A172 (cell line): Measurements from ENCODE around the gene KRTAP5-6. TPM values are rescaled to one million over a fixed set of nuclear protein-coding genes. Genes with fewer than 3 reads are reported as not detected.
A peak's percentile ranks its signal among the peaks of the same experiment; 100 is the strongest.
"Not testable (repeated sequence)": the region's sequence is repeated elsewhere in the genome, so short reads cannot be mapped to it uniquely, and the experiment has no call there.

Experiments used
- DNase-seq: peaks from one replicate; pipeline ENCODE4 v3.0.0-alpha.2; 2015; ENCODE audit warnings: low spot score
- total RNA-seq: library from RNA; depleted of rRNA; stranded (reverse); fragments of >200 nt; shearing (Covaris generic); gene quantifications from 2 replicates; pipeline ENCODE4 v1.2.3, GENCODE V29; 2014

Gene KRTAP5-6
- total RNA-seq, 1 experiment from 2014 or later = not detected

DNA sequence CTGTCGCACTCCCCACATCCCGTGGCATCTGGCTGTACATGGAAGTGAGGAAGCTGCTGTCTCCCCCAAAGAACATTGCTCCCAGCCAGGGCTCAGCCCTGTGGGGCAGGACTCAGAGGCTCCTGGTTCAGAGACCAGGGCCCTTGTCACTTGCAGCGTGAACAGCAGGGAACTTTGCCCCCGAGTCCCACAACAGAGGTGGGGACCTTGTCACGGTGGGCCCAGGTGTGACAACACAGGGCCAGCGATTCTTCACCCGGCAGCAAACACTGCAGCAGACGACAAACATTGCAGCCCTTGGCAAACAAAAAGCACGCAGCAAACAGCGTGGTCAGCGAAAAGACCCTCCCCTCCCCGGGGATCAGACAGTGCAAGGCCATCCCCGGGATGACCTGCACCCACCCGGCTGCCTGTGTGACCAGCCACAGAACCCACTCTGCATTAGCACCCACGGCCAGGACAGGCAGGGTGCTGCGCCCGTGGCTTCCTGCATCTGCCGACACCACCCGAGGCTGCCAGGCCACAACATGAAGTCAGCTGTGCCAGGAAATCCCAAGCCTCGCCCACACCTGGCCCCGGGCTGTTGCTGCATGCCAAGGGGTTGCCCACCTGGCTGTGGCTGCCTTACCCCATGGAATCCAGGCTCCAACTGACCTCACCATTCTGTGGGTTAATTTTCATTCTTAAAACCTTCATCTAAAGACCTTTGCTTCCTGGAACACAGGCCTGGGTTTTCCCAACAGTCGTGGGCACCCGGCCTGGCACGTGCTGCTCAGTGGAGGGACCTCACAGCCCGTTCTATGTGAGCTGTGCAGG lies 35.3 kb upstream of the KRTAP5-6 start:
- not testable (repeated sequence) for DNase-seq

DNA sequence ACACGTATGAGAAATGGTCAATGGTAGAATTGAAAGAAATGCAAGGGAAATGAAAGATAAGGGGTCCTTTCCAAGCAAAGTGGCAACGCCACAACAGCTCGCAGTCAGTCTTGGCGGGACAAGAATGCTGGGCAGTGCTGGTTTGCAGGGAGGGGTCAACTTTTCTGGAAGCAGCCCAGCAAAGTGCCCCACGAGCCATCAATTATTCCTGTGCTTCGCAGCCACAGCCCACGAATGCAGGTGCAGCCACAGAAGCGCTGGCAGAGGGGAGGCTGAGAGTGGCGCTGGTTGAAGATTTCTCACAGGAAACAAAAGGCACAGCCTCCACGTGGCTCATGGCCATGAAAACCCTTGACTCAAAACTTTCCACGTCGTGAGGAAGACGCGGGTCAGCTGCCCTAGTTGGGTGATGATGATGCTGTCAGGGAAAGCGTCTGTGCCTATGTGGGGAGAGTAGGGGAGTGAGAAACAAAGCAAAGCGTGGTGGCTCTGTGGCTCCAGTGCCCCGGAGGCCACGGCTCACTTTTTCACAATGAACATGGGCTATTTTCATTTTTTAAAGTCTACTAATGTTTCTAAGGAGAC lies 34.2 kb upstream of the KRTAP5-6 start:
- not testable (repeated sequence) for DNase-seq

GRCh38 chr11:1665313-1665712 lies 31.7 kb upstream of the KRTAP5-6 start:
- DNase-seq = no peak

DNA sequence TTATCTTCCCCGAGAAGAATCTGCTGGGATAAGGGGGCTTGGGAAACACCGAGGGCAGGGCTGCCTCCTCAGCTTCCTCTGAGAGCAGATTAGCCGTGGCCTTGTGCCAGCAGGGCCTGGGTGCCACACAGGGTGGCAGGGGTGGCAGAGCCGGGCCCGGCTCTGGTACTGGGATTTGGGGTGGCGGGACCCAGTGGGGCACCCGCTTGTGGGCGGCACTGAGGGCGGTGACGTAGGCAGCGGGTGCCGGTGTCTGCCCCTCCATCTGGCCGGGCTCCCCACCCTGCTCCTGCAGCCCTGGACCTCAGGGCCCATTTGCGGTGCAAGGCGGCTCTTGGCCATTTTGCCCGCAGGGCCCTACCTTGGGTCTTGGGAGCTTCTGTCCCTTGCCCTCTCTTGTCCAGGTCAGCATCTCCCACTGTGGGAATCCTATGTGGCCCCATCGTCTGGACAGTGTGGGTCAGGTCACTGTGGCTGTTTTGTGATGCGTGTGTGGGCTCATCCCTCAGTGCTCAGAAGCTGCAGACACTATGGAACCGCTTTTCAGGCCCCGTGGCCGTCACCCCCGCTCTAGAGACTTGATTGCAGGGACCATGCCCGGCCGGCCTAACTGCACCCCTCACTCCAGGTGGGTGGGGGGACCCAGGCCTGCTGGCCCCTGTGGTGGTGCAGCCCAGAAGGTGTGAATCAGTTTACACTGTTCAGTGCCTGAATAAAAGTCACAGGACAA lies 29.7 kb upstream of the KRTAP5-6 start:
- DNase-seq = no peak

DNA sequence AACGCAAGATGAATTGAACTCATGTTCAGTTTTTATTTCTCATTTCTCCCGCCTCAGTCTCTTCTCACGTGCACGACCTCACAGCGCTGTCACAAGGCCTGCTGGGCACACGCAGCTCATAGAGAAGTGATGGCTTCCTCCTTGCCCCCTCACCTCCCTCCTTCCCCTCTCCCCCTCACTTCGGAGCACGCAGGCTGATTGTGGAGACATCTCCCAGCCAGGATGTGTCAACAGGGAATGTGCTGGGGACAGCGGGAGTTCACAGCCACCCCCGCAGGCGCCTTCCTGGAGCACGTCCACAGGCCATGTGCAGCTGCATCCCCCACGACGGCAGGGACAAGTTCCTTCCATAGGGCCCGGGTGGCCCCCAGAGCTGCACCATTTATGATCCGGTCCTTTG lies 29.1 kb upstream of the KRTAP5-6 start:
- DNase-seq = no peak

DNA sequence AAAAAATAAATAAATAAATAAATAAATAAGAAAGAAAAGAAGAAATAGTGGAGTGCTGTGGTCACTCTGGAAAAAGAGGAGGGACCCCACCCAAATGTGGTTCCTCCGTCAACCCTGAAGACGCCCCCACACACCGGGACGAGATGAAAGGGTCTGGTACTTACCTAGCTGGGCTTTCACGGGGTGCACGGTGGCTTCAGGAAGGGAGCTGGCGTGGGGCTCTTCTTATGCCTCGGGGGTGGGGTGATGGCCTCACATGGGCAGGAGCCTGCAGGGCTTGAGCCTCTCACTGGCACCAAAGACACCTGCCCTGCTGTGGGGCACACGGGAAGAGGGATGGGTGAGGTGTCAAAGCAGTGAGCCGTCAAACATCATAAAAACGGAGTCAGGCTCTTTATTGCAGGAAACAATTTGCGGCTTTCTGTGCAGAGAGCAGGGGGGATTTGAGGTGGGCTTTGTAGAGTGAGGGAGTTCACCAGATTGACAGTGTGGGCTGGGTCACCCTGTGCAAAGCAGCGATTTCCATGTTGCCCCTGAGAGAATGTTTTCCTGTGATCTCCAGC lies 28.0 kb upstream of the KRTAP5-6 start:
- DNase-seq = no peak

- DNase-seq = no peak
These were observed 27.3 kb upstream of the KRTAP5-6 start for GRCh38 chr11:1669546-1670218.

- not testable (repeated sequence) for DNase-seq
These were observed 26.5 kb upstream of the KRTAP5-6 start for GRCh38 chr11:1670457-1670856.

GRCh38 chr11:1670905-1671371 lies 26.1 kb upstream of the KRTAP5-6 start:
- no peak for DNase-seq

GRCh38 chr11:1671658-1672057 lies 25.3 kb upstream of the KRTAP5-6 start:
- DNase-seq = no peak

DNA sequence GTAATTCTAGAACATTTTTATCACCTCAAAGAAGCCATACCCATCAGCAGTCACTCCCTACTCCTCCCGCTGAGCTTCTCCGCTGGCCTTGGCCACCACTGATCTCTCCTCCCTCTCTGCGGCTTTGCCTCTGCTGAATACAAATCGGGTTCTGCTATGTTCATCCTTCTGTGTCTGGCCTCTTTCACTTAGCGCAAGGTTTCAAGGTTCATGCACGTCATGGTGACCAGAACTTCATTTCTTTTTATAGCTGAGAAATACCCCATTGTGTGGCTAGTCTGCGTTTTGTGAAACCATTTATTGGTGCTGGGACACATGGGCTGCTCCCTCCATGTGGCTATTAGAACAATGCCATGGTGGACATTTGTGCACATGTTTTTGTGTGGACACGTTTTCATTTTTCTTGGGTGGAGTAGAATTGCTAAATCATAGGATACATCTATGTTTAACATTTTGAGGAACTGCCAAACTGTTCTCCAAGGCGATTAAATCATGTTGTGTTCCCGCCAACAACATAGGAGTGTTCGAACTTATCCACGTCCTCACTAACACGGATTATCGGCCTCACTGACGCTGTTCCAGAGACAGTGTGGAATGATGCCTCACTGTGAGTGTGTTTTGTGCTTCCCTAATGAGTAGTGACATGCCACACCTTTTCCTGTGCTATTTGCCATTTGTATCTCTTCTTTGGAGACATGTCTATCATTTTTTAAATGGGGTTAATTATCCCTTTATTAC lies 24.2 kb upstream of the KRTAP5-6 start:
- no peak for DNase-seq

- no peak for DNase-seq
These were observed 23.4 kb upstream of the KRTAP5-6 start for GRCh38 chr11:1673446-1674172.

GRCh38 chr11:1674173-1675131 lies 22.5 kb upstream of the KRTAP5-6 start:
- no peak for DNase-seq

DNA sequence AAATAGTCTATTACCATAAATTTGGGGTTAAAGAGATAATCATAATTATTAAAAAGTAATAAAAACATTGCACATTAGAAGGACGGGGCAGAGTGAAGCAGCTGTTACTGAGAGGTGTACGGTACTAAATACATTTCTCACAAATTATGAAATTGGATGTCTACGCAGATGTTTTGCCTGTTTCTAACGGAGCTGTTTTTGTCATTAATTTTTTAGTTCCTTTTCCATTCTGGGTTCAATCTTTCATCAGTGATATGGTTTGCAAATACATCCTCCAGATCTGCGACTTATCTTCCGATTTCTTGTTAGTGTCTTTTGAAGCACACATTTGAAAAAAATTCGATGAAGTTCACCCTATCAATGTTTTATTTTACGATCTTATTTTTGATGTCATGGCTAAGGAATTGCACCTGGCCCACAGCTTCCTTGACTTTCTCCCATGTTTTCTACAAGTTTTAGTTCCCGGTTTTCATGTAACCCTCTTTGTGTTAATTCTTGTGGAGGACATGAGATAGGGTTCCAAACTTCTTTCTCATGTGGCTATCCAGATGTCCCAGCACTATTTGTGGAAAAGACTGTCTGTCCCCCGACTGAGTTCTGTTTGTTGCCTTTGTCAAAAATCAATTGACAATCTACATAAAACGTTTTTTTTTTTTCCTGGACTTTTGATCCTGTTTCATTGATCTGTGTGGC lies 21.3 kb upstream of the KRTAP5-6 start:
- DNase-seq = no peak

DNA sequence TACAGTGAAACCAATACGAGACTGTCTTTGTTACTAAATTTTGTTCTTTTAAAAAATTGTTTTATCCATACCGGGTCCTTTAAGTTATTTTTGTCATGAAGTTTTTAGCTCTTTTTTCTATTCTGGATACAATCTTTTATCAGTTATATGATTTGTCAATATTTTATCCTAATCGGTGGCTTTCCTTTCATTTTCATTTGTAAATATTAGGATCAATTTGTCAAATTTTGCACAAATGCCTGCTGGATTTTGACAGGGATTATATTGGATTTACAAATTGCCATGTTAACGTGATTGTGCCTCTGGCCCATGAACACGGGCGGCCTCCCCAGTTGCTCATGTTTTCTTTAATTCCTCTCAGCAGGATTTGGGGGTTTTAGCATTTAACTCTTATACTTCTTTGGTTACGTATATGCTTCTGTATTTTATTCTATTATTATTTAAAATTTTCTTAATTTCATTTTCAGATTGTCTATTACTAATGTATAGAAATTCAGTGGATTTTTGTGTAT lies 20.7 kb upstream of the KRTAP5-6 start:
- no peak for DNase-seq

DNA sequence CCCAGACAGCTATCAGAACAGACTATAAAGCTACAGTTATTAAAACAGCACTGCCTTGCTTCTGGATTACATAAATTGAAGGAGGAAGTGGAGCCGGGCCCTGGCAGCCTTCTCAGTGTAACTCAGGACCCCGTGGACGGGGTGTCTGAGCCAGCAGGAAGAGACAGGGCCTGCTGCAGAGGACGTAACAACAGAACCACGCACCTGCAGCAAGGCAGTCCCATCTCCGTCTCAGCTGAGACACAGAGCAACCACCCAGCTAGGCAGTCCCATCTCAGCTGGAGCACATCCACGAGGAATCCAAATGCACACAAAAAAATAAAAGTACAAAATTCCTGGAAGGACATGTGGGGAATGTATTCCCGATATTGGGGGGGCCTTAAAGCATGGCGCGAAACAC lies 17.1 kb upstream of the KRTAP5-6 start:
- DNase-seq = no peak

DNA sequence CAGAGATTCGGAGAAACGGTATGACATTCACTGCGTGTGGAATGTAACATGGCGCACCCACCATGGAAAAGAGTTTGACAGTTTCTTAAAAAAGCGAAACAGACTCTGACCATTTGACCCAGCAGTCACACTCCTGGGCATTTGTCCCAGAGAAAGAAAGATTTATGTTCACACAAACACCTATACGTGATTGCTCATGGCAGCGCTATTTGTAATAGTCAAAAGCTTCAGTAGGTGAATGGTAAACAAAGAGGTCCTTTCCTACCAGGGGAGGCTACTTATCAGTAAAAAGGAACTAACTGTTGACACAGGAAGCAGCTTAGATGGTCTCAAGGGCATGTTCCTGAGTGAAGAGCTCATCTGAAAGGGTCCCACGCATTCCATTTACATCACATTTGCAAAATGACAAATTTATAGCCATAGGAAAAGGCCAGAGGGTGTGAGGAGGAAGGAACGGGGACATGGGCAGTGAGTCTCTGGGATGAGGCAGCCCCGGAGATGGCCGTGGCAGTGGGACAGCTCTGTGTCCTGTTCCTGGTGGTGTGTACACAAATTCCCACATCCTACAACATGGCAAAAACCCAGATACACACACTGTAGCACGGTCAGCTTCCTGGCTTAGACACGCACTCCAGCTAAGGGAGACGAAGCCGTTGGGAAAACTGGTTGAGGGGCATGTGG lies 14.6 kb upstream of the KRTAP5-6 start:
- DNase-seq = peak; percentile 22

DNA sequence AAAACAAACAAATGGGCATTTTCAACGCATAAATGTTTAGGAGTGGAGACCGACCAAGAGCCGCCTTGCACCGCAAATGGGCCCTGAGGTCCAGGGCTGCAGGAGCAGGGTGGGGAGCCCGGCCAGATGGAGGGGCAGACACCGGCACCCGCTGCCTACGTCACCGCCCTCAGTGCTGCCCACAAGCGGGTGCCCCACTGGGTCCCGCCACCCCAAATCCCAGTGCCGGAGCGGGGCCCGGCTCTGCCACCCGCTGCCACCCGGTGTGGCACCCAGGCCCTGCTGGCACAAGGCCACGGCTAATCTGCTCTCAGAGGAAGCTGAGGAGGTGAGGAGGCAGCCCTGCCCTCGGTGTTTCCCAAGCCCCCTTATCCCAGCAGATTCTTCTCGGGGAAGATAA lies 13.8 kb upstream of the KRTAP5-6 start:
- DNase-seq = not testable (repeated sequence)
